IPS-18a (cell line): Measurements from ENCODE around the gene CDK5.

Source experiments
- H3K27ac ChIP-seq: one replicate; pipeline ENCODE4 v1.5.1; 2013; ENCODE audit warnings: low read length
- H3K27me3 ChIP-seq: one replicate; pipeline ENCODE4 v1.6.1; 2013; ENCODE audit warnings: mild to moderate bottlenecking, low read length; ENCODE audit not compliant: control insufficient read depth, insufficient read depth
- H3K36me3 ChIP-seq: one replicate; pipeline ENCODE4 v1.6.1; 2013; ENCODE audit warnings: low read depth, low read length; ENCODE audit not compliant: control insufficient read depth
- H3K4me1 ChIP-seq: one replicate; pipeline ENCODE4 v1.6.1; 2013; ENCODE audit warnings: low read depth, low read length; ENCODE audit not compliant: control insufficient read depth
- H3K4me3 ChIP-seq: one replicate; pipeline ENCODE4 v1.5.1; 2013; ENCODE audit warnings: low read length
- H3K9ac ChIP-seq: one replicate; pipeline ENCODE4 v1.6.1; 2013; ENCODE audit warnings: mild to moderate bottlenecking, low read length, moderate library complexity
- H3K9me3 ChIP-seq: one replicate; pipeline ENCODE4 v1.6.1; 2013; ENCODE audit warnings: low read depth, low read length; ENCODE audit not compliant: control insufficient read depth

Gene CDK5

DNA sequence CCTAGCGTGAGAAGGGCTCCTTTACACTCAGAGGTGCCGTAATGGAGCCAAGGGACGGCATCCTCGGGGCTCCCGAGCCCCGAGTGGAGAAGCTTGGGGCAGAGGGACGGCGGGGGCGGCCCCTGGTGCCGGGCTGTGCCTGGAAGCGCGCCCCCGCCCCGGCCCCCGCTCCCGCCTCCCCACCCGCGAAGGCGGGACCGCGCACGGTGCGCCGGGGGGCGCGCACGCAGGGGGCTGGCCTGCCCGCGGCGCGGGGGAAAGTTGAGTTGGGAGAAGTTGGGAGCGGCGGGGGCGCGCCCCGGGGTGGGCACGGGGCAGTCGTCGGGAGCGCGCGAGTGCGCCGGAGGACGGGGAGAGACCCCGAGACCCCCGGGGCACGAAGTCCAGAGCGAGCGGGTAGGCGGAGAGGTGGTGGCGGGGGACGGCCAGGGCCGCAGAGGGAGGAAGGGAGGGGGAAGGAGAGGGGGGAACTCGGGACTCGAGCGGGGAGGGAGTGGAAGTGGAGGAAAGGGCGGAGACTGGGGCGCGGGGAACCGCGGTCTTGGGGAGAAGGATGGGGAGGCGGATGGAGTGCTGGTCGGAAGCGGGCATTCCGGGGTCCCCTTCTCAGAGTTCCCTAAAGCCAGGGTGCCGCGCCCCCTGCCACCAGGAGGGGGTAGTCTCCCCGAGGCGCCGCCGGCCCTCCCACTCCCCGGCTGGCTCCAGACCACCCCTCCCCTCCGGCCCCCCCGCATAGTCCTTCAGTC is 1.8 kb upstream of the CDK5 start, which contains the start of gene SLC4A2:
TSS of gene SLC4A2 (plus strand) at position 223 of the 746 bp plus-strand sequence. CDS start 2,399 bp downstream, outside the sequence.
- H3K4me3 ChIP-seq, result peak within 1 kb of the TSS; percentile 78
- no peak within 1 kb of the TSS for H3K27ac ChIP-seq
- H3K27me3 ChIP-seq, result peaks cover 40% of the 10 kb centered on the region
- peak within 1 kb of the TSS; percentile 36 for H3K9ac ChIP-seq
- H3K36me3 ChIP-seq, result peaks cover 1% of the 10 kb centered on the region
- peaks cover 31% of the 10 kb centered on the region for H3K4me1 ChIP-seq
- no peaks in the 10 kb centered on the region for H3K9me3 ChIP-seq

DNA sequence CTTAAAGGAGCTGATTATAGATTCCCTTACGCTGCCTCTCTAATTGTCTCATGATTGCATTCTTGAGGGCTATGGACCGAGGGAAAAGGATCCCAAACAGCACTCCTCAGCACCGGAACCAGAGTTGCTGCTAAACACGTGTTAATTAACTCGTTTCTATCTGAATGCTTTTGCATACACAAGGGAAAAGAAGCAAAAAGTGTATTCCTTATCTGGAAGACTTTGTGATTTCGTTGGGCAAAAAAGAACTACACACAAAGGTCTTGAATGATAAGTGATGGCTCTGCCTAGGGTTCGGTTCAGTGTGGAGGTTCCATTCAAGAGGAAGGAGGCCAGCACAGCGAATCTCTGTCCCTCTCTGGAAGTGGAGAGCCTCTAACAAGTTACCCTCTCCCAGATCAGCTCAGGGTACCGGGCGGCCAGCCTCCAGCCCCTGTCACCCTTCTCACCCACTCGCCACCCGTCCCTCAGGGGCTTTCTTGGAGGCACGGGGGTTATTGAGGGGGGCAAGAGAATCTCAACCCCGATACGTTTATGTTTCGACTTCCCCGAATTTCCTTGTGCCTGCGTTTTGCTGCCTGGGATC is 1.2 kb upstream of the CDK5 start:
- Histone ChIP-seq H3K27me3 (peaks cover 40% of the 10 kb centered on the region), H3K27ac (no peak overlapping the region), H3K36me3 (no peaks in the 10 kb centered on the region), H3K9me3 (no peaks in the 10 kb centered on the region), H3K9ac (peak overlapping the region; percentile 29), H3K4me1 (peaks cover 31% of the 10 kb centered on the region), H3K4me3 (peak overlapping the region; percentile 78)

DNA sequence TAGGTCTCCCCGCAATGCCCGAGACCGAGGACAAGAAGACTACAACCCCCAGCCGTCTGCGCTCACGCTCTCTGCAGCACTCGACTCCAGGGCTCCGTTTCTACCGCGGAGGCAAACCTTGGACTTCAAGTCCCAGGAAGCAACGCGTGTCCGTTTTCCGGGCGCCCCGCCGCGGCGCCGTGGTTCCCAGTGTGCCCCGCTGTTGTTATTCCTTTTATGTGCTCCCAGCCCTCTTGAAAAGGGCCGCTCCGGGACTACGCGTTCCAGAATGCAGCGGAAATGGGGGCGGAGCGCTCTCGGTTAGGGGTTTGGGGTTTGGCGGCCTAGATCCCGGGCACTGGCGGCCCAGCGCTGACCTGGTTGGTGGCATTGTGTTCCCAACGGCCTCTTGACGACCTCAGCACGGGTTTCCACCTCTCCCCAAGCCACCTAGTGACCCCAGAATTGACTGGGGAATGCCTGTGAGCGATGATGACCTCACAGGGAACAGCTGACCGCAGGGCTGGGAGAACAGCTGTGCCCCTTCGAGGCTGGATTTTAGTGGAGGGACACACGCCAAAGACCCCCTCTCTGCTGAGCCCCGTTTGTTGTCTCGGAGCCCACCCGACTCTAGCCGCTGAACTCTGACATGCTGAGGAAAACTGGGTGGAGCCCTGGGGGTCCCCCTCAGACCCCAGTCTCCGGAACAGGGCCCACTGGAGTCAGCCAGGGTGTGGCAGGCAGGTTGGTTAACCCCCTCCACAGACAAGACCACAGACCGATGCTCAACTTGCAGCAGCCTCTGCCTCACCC is 488 bp upstream of the CDK5 start:
- H3K9me3 ChIP-seq, result no peaks in the 10 kb centered on the region
- peaks cover 31% of the 10 kb centered on the region for H3K4me1 ChIP-seq
- no peak overlapping the region for H3K27ac ChIP-seq
- peak overlapping the region; percentile 84 for H3K4me3 ChIP-seq
- H3K36me3 ChIP-seq, result no peaks in the 10 kb centered on the region
- peaks cover 40% of the 10 kb centered on the region for H3K27me3 ChIP-seq
- H3K9ac ChIP-seq, result peak overlapping the region; percentile 29

DNA sequence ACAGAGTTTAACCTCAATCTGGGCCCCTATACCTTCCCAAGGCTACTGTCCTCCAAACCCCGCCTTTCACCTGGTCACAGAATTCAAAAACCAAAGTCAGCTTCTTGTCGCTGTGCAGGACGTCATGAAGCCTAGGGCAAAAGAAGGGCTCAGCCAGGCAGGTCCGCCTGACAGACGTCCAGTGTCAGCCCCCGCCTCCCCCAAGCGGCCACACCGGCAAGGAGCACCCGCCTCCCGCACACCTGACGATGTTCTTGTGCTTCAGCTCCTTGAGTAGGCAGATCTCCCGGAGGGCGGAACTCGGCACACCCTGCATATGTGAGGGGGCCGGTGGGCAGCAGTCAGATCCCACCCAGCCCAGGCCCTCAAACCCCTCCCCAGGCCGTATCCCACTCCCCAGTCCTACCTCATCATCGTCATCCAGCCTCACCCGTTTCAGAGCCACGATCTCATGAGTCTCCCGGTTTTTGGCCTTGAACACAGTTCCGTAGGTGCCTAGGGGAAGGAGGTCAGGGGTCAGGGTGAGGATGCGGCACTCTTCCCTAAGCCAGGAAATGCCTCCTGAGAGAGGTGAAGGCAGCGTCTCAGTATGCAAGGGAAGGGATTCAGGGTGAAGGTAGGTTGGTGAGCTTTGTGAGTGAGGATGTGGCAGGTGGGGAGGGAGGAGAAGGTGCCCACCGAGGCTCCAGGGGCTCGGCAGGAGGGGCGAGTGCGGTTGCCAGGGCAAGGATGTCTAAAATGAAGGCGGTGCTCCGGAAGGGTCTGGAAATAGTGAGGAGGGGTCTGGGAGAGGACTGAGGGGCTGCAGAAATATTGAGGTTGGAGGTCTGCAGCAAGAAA is 811 bp downstream of the CDK5 start:
- Histone ChIP-seq H3K4me1 (peaks cover 28% of the 10 kb centered on the region), H3K27me3 (peaks cover 49% of the 10 kb centered on the region), H3K9ac (no peak overlapping the region), H3K9me3 (no peaks in the 10 kb centered on the region), H3K27ac (no peak overlapping the region), H3K36me3 (no peaks in the 10 kb centered on the region), H3K4me3 (peak overlapping the region; percentile 84)

DNA sequence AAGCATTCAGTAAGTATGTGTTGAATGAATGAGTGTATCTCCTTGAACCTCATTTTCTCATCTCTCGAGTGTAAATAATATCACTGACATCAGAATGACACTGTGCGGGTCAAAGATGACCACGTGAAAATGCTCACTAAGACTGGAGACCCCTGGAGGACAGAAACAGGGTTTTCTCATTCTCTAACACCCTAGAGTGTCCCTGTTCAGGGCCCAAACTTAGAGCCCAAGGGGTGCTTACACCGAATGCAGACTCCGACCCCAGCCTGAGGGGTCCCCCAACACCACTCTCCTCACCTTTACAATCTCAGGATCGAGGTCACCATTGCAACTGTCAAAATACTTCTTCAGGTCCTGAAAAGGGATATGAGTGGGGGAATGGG is 1.4 kb downstream of the CDK5 start:
- Histone ChIP-seq H3K36me3 (no peaks in the 10 kb centered on the region), H3K27me3 (peaks cover 50% of the 10 kb centered on the region), H3K4me3 (no peak overlapping the region), H3K9me3 (no peaks in the 10 kb centered on the region), H3K4me1 (peaks cover 22% of the 10 kb centered on the region), H3K9ac (no peak overlapping the region), H3K27ac (no peak overlapping the region)

DNA sequence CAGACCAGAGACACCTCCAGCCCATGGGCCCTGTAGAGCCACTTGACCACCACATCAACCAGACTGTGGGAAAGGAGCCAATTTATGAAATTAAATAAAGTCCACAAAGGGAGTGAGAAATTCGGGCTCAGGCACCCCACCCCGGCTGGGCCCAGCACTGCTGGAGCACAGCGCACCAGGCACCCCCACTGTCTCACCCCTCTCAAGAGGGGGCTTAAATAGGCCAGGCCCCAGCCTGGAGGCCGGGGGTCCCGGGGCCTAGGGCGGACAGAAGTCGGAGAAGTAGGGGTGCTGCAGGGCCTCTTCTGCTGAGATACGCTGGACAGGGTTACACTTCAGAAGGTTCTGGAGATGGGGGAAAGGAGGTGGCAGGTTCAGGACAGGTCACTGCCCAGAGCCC is 3.9 kb downstream of the CDK5 start:
- Histone ChIP-seq H3K4me1 (peaks cover 11% of the 10 kb centered on the region), H3K27ac (no peak overlapping the region), H3K9ac (no peak overlapping the region)

DNA sequence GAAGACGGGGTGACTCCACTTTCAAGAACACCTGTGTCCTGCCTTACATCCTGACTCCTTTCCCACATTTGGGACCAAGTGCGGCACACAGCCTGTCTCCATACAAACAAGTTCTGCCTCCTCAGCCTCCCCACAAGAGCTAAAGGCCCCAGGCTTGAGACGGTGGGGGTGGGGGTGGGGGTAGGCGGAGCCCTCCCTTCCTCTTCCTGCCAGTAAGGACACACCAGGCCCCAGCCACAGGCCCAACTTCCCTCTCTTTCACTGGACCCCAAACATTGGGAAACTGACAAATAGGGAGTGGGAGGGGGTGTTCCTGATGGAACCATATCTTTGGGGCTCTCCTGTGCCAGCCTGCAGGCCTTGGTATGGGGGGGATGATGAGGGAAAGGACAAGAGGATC is 4.6 kb downstream of the CDK5 start:
- no peaks in the 10 kb centered on the region for H3K9me3 ChIP-seq
- H3K36me3 ChIP-seq, result no peaks in the 10 kb centered on the region
- H3K4me3 ChIP-seq, result no peak overlapping the region
- H3K27ac ChIP-seq, result no peak overlapping the region
- H3K4me1 ChIP-seq, result peaks cover 6% of the 10 kb centered on the region
- no peak overlapping the region for H3K9ac ChIP-seq
- peaks cover 52% of the 10 kb centered on the region for H3K27me3 ChIP-seq

More for the DNA sequence above, 3.9 kb downstream of the CDK5 start:
- Histone ChIP-seq H3K36me3 (no peaks in the 10 kb centered on the region), H3K9me3 (no peaks in the 10 kb centered on the region), H3K27me3 (peaks cover 55% of the 10 kb centered on the region), H3K4me3 (no peak overlapping the region)

DNA sequence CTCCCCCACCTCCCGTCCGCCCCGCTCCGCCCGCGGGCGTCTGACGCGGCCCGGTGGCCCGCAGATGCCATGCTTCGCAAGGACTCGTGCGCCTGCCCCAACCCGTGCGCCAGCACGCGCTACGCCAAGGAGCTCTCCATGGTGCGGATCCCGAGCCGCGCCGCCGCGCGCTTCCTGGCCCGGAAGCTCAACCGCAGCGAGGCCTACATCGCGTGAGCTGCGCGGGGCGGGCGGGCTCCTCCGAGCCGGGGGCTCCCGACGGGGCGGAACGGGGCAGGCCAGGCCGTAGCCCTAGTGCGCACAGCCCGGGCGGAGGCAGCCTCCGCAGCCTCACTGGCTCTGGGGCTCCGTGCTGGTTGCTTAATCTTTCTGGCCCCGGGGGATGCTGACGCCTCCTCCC is 6.6 kb downstream of the CDK5 start:
- Histone ChIP-seq H3K4me1 (no peaks in the 10 kb centered on the region), H3K9ac (no peak overlapping the region), H3K36me3 (no peaks in the 10 kb centered on the region), H3K27me3 (peaks cover 39% of the 10 kb centered on the region), H3K4me3 (peak overlapping the region; percentile 22), H3K27ac (no peak overlapping the region), H3K9me3 (no peaks in the 10 kb centered on the region)

DNA sequence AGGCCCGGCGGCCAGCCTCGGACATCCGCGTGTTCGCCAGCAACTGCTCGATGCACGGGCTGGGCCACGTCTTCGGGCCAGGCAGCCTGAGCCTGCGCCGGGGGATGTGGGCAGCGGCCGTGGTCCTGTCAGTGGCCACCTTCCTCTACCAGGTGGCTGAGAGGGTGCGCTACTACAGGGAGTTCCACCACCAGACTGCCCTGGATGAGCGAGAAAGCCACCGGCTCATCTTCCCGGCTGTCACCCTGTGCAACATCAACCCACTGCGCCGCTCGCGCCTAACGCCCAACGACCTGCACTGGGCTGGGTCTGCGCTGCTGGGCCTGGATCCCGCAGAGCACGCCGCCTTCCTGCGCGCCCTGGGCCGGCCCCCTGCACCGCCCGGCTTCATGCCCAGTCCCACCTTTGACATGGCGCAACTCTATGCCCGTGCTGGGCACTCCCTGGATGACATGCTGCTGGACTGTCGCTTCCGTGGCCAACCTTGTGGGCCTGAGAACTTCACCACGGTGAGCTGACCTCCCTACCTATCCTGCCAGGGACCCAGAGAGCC is 8.7 kb downstream of the CDK5 start:
- H3K4me3 ChIP-seq, result no peak overlapping the region
- peaks cover 33% of the 10 kb centered on the region for H3K27me3 ChIP-seq
- no peak overlapping the region for H3K27ac ChIP-seq
- H3K9me3 ChIP-seq, result no peaks in the 10 kb centered on the region
- H3K36me3 ChIP-seq, result no peaks in the 10 kb centered on the region
- no peaks in the 10 kb centered on the region for H3K4me1 ChIP-seq
- H3K9ac ChIP-seq, result no peak overlapping the region

DNA sequence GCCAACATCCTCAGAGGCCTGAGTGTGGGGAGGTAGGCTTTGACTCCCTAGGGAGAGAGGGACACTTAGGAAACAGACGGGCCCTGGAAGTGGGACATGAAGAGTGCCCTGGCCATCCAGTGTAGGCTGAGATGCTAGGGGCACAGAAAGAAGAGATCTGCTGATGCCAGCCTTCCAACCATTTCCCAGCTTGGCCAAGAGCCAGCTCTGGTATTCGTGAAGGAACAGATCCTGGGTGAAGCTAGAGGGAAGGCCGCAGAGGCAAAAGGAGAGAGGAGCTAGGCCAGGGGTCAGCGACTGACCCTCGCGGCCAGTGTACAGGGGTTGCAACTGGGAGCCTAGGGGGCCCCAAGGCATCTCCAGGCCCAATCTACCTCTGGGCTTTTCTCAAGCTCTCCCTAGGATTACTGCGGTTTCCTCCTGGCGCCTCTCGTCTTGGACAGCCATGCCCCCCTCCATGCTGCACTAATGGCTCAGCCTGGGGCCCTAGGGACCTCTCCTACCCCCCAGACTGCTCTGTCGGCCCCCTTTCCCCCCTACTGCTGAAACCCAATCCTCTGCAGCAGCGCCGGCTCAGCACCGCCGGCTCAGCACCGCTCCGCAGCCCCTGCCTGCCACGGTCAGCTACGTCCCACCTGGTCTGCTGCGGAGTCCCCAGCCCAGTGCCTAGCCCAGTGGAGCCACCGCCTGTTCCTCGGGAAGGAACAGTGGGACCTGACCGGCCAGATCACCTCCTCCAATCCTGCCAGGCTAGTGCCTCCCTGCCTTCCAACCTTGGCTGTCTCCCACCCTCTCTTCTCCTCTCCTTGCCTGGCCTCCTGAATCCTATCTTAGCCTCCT is 9.5 kb downstream of the CDK5 start, which contains the start of gene ASIC3:
TSS of gene ASIC3 (plus strand) at position 556 of the 840 bp plus-strand sequence. CDS start 355 bp downstream, outside the sequence.
- H3K9ac ChIP-seq, result no peak within 1 kb of the TSS
- no peak within 1 kb of the TSS for H3K27ac ChIP-seq

More for the DNA sequence above, 9.5 kb downstream of the CDK5 start, which contains the start of gene ASIC3:
- Histone ChIP-seq H3K4me1 (no peaks in the 10 kb centered on the region), H3K9me3 (no peaks in the 10 kb centered on the region), H3K27me3 (peaks cover 33% of the 10 kb centered on the region), H3K36me3 (no peaks in the 10 kb centered on the region), H3K4me3 (no peak within 1 kb of the TSS)
